ENCODE data around the gene TNRC18. TPM values are rescaled to one million over a fixed set of nuclear protein-coding genes. Genes with fewer than 3 reads are reported as not detected.

TNRC18 gene
- total and polyA plus RNA-seq, 9 of the 15 experiments (the other 6 are each of a cell fraction or from before 2014, with no cell fraction given), result 0.03 to 43.2 (median 18.0) TPM

- TF ChIP-seq CCNT2 (IDR thresholded peaks at IDR 0.05; ENCODE audit: borderline replicate concordance, extremely low read depth, insufficient read length, low read depth, low read length) (no peak), THRB (CRISPR knock-in tag; conservative IDR thresholded peaks at IDR 0.05) (no peak), NCOA2 (IDR thresholded peaks at IDR 0.05; ENCODE audit: partially characterized antibody in 2 of 2) (no peak), EP300 (IDR thresholded peaks at IDR 0.05; ENCODE audit: low read length) (peak; percentile 26; the same call in 1 of the 2 replicates), ZNF77 (CRISPR knock-in tag; IDR thresholded peaks at IDR 0.05) (no peak), NCOR1 (IDR thresholded peaks at IDR 0.05) (no peak), HDGF (IDR thresholded peaks at IDR 0.05) (no peak), CSDE1 (IDR thresholded peaks at IDR 0.05) (no peak), TGIF2 (CRISPR knock-in tag; IDR thresholded peaks at IDR 0.05) (no peak), ZZZ3 (IDR thresholded peaks at IDR 0.05) (no peak), ELK3 (CRISPR knock-in tag; IDR thresholded peaks at IDR 0.05) (no peak), ZNF512 (tag; IDR thresholded peaks at IDR 0.05) (no peak), ZBTB1 (CRISPR knock-in tag; IDR thresholded peaks at IDR 0.05; ENCODE audit: borderline replicate concordance, low read depth) (no peak), ZNF146 (CRISPR knock-in tag; IDR thresholded peaks at IDR 0.05; ENCODE audit: unreplicated experiment) (no peak), NR1H2 (CRISPR knock-in tag; IDR thresholded peaks at IDR 0.05) (no peak), RBM22 (IDR thresholded peaks at IDR 0.05; ENCODE audit: low read depth, low read length, poor library complexity, severe bottlenecking) (no peak), FOXJ2 (tag; IDR thresholded peaks at IDR 0.05) (no peak), ZNF76 (CRISPR knock-in tag; IDR thresholded peaks at IDR 0.05; ENCODE audit: borderline replicate concordance) (no peak), EZH2 (IDR thresholded peaks at IDR 0.05; ENCODE audit: borderline replicate concordance, low read depth, low read length) (no peak), ZNF436 (CRISPR knock-in tag; IDR thresholded peaks at IDR 0.05) (no peak), FOXP4 (CRISPR knock-in tag; IDR thresholded peaks at IDR 0.05; ENCODE audit: borderline replicate concordance) (no peak), EWSR1 (IDR thresholded peaks at IDR 0.05; ENCODE audit: borderline replicate concordance, low read depth, partially characterized antibody) (no peak), SNRNP70 (optimal IDR thresholded peaks at IDR 0.05; ENCODE audit: low read depth, low read length) (no peak), MCM2 (IDR thresholded peaks at IDR 0.05; ENCODE audit: low read depth) (no peak)
Observed at GRCh38 chr7:5452937-5453540, 29.4 kb upstream of the TNRC18 start (continued).
